ENCODE data around the gene GBX2. TPM values are rescaled to one million over a fixed set of nuclear protein-coding genes. Genes with fewer than 3 reads are reported as not detected.

The GBX2 gene
- total and polyA plus RNA-seq, 2 of the 13 experiments (the other 11 are each of a cell fraction or from before 2014, with no cell fraction given) = not detected

DNA sequence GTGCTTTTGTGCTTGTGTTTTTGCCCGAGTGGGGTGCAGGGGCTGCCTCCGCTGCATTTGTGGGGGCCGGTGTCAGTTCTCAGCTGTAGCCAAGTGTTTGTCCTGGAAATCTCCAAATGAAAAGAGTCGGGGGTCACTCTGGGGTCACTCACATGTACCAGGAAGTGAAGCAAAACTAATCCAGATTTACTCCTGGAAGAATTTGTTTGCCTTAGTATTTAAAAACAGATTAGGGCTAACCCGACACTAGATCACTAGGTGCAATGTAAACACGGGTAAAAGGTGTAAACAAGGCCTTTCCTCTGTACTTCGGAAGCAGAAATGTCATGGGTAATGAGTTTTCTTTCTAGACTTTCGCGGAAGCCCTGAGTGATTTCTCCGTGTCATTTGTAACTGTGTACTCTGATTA, 50.3 kb downstream of the GBX2 start (continued):
- TF ChIP-seq MAFK (conservative IDR thresholded peaks at IDR 0.05 in 1 of 2, IDR thresholded peaks at IDR 0.05 in 1 of 2; ENCODE audit: low read length in 2 of 2) (peak in 1 of 2 experiments; percentile 12; a peak in 1 of 4 replicates), NR1H2 (CRISPR knock-in tag; IDR thresholded peaks at IDR 0.05; ENCODE audit: borderline replicate concordance, low read depth) (no peak; the same call in 1 of the 2 replicates), SP140L (CRISPR knock-in tag; IDR thresholded peaks at IDR 0.05; ENCODE audit: borderline replicate concordance) (0 out of 2 replicates have a peak, but pooled peaks have one; percentile 61), NFE2 (CRISPR knock-in tag; IDR thresholded peaks at IDR 0.05) (no peak), GTF3A (CRISPR knock-in tag; conservative IDR thresholded peaks at IDR 0.05) (no peak), STAT5B (CRISPR knock-in tag; IDR thresholded peaks at IDR 0.05) (peak; percentile 86; the same call in 1 of the 2 replicates), ZNF713 (CRISPR knock-in tag; IDR thresholded peaks at IDR 0.05) (peak; percentile 84; the same call in 1 of the 2 replicates), NKX3-1 (CRISPR knock-in tag; IDR thresholded peaks at IDR 0.05) (peak; percentile 97), SP5 (CRISPR knock-in tag; IDR thresholded peaks at IDR 0.05; ENCODE audit: borderline replicate concordance, low read depth) (peak; percentile 80), AKAP8 (CRISPR knock-in tag; IDR thresholded peaks at IDR 0.05) (peak; percentile 68; the same call in 1 of the 2 replicates), RFX5 (IDR thresholded peaks at IDR 0.05; ENCODE audit: low read depth, low read length) (peak; percentile 89), ZNF629 (CRISPR knock-in tag; conservative IDR thresholded peaks at IDR 0.05) (no peak)
- TF ChIP-seq, protein P1, sequence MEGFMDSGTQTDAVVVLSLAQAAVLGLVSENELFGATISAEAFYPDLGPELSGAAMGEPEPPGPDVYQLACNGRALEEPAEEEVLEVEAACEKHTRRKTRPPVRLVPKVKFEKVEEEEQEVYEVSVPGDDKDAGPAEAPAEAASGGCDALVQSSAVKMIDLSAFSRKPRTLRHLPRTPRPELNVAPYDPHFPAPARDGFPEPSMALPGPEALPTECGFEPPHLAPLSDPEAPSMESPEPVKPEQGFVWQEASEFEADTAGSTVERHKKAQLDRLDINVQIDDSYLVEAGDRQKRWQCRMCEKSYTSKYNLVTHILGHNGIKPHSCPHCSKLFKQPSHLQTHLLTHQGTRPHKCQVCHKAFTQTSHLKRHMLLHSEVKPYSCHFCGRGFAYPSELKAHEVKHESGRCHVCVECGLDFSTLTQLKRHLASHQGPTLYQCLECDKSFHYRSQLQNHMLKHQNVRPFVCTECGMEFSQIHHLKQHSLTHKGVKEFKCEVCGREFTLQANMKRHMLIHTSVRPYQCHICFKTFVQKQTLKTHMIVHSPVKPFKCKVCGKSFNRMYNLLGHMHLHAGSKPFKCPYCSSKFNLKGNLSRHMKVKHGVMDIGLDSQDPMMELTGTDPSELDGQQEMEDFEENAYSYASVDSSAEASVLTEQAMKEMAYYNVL (CRISPR knock-in tag; IDR thresholded peaks at IDR 0.05; ENCODE audit: borderline replicate concordance) = peak; percentile 75; the same call in 1 of the 2 replicates
- TF ChIP-seq, protein P2, sequence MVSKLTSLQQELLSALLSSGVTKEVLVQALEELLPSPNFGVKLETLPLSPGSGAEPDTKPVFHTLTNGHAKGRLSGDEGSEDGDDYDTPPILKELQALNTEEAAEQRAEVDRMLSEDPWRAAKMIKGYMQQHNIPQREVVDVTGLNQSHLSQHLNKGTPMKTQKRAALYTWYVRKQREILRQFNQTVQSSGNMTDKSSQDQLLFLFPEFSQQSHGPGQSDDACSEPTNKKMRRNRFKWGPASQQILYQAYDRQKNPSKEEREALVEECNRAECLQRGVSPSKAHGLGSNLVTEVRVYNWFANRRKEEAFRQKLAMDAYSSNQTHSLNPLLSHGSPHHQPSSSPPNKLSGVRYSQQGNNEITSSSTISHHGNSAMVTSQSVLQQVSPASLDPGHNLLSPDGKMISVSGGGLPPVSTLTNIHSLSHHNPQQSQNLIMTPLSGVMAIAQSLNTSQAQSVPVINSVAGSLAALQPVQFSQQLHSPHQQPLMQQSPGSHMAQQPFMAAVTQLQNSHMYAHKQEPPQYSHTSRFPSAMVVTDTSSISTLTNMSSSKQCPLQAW (CRISPR knock-in tag; IDR thresholded peaks at IDR 0.05) = peak; percentile 83
- TF ChIP-seq, protein P3, sequence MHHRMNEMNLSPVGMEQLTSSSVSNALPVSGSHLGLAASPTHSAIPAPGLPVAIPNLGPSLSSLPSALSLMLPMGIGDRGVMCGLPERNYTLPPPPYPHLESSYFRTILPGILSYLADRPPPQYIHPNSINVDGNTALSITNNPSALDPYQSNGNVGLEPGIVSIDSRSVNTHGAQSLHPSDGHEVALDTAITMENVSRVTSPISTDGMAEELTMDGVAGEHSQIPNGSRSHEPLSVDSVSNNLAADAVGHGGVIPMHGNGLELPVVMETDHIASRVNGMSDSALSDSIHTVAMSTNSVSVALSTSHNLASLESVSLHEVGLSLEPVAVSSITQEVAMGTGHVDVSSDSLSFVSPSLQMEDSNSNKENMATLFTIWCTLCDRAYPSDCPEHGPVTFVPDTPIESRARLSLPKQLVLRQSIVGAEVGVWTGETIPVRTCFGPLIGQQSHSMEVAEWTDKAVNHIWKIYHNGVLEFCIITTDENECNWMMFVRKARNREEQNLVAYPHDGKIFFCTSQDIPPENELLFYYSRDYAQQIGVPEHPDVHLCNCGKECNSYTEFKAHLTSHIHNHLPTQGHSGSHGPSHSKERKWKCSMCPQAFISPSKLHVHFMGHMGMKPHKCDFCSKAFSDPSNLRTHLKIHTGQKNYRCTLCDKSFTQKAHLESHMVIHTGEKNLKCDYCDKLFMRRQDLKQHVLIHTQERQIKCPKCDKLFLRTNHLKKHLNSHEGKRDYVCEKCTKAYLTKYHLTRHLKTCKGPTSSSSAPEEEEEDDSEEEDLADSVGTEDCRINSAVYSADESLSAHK (CRISPR knock-in tag; IDR thresholded peaks at IDR 0.05; ENCODE audit: borderline replicate concordance) = no peak
- TF ChIP-seq, protein P4, sequence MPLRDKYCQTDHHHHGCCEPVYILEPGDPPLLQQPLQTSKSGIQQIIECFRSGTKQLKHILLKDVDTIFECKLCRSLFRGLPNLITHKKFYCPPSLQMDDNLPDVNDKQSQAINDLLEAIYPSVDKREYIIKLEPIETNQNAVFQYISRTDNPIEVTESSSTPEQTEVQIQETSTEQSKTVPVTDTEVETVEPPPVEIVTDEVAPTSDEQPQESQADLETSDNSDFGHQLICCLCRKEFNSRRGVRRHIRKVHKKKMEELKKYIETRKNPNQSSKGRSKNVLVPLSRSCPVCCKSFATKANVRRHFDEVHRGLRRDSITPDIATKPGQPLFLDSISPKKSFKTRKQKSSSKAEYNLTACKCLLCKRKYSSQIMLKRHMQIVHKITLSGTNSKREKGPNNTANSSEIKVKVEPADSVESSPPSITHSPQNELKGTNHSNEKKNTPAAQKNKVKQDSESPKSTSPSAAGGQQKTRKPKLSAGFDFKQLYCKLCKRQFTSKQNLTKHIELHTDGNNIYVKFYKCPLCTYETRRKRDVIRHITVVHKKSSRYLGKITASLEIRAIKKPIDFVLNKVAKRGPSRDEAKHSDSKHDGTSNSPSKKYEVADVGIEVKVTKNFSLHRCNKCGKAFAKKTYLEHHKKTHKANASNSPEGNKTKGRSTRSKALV (CRISPR knock-in tag; IDR thresholded peaks at IDR 0.05) = peak; percentile 95
